ENCODE data around the gene FBXW10B. TPM values are rescaled to one million over a fixed set of nuclear protein-coding genes. Genes with fewer than 3 reads are reported as not detected.
"Not testable (repeated sequence)": the region's sequence is repeated elsewhere in the genome, so short reads cannot be mapped to it uniquely, and the experiment has no call there.

The FBXW10B gene
- total RNA-seq, 2 donors from 2014 or later, result 0.42 to 4.2 TPM

DNA sequence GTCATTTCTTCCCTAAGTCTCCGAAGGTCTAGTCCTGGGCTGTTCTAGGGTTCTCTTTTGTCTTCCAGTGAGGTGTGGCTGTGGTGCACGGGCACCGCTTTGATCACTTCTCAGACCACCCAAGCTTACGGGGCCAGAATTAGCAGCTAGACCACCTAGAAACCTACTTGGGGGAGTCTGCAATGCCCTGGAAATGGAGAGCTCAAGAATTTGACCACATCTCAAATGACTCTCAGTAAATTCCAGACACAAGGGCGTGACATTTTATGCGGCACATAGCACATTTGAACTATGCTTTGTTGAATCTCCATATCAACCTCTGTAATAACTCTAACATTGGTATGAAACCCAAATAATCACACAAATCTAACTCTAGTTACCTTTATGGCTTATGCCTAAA is 39.7 kb upstream of the FBXW10B start:
- H3K9ac ChIP-seq (ENCODE audit: low read depth in 2 of 2, low read length in 2 of 2), result no peak overlapping the region
- no peak overlapping the region for H3K4me3 ChIP-seq
- H3K9me3 ChIP-seq, result no peaks in the 10 kb centered on the region
- H3K27ac ChIP-seq, result no peak overlapping the region
- TF ChIP-seq, protein P1, sequence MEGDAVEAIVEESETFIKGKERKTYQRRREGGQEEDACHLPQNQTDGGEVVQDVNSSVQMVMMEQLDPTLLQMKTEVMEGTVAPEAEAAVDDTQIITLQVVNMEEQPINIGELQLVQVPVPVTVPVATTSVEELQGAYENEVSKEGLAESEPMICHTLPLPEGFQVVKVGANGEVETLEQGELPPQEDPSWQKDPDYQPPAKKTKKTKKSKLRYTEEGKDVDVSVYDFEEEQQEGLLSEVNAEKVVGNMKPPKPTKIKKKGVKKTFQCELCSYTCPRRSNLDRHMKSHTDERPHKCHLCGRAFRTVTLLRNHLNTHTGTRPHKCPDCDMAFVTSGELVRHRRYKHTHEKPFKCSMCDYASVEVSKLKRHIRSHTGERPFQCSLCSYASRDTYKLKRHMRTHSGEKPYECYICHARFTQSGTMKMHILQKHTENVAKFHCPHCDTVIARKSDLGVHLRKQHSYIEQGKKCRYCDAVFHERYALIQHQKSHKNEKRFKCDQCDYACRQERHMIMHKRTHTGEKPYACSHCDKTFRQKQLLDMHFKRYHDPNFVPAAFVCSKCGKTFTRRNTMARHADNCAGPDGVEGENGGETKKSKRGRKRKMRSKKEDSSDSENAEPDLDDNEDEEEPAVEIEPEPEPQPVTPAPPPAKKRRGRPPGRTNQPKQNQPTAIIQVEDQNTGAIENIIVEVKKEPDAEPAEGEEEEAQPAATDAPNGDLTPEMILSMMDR (IDR thresholded peaks at IDR 0.05), result no peak
- intact Hi-C loops (cut with DNase I), result no loop called here
- DNase-seq, result no peak
- H3K27me3 ChIP-seq, result no peaks in the 10 kb centered on the region
- no peaks in the 10 kb centered on the region for H3K36me3 ChIP-seq
- no peaks in the 10 kb centered on the region for H3K4me1 ChIP-seq

DNA sequence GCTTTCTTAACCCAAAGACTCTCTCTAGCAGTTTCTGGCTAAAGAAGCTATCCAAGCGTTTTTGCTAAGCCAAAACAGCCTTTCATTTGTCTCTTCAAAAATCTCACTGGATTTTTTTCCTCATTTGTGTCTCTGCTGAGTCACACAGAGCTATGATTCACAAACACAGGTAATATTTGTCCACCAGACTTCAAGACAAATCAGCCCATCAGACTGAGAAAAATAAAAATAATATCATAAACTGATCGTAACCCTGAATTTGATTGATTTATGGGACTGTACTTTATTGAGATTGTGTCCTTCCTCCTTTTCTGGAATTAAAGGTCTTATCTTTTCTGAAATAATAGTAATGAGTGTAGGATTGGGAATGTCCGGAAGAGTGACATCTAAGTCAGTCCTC is 38.8 kb upstream of the FBXW10B start:
- TF ChIP-seq, protein P1 (IDR thresholded peaks at IDR 0.05), result no peak
- no peaks in the 10 kb centered on the region for H3K9me3 ChIP-seq
- H3K4me3 ChIP-seq, result no peak overlapping the region
- H3K9ac ChIP-seq (ENCODE audit: low read depth in 2 of 2, low read length in 2 of 2), result no peak overlapping the region
- H3K36me3 ChIP-seq, result no peaks in the 10 kb centered on the region
- DNase-seq, result no peak
- H3K27me3 ChIP-seq, result no peaks in the 10 kb centered on the region
- H3K4me1 ChIP-seq, result no peaks in the 10 kb centered on the region
- intact Hi-C loops (cut with DNase I), result no loop called here
- H3K27ac ChIP-seq, result no peak overlapping the region

DNA sequence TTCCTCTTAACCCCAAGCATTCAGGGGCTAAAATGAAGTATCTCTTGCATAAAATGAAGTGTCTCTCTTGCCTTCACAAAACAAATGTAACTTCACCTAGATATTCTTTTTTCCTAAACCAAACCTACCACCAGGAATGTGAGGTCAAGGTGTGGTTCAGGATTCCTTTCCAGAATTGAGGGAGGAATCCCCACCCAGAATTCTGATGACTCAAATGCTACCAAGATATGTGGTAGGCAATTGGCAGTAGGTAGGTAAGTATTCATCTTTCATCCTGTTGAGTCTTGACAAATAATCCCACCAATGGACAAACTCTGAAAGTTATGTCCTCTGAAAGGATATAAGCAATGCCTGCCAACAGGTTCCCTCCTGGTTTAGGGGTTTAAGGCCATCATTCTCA is 38.4 kb upstream of the FBXW10B start:
- no peak overlapping the region for H3K4me3 ChIP-seq
- intact Hi-C loops (cut with DNase I), result no loop called here
- no peaks in the 10 kb centered on the region for H3K27me3 ChIP-seq
- TF ChIP-seq, protein P1 (IDR thresholded peaks at IDR 0.05), result no peak
- H3K4me1 ChIP-seq, result no peaks in the 10 kb centered on the region
- no peaks in the 10 kb centered on the region for H3K36me3 ChIP-seq
- no peak overlapping the region for H3K9ac ChIP-seq (ENCODE audit: low read depth in 2 of 2, low read length in 2 of 2)
- no peaks in the 10 kb centered on the region for H3K9me3 ChIP-seq
- no peak overlapping the region for H3K27ac ChIP-seq
- DNase-seq, result no peak

DNA sequence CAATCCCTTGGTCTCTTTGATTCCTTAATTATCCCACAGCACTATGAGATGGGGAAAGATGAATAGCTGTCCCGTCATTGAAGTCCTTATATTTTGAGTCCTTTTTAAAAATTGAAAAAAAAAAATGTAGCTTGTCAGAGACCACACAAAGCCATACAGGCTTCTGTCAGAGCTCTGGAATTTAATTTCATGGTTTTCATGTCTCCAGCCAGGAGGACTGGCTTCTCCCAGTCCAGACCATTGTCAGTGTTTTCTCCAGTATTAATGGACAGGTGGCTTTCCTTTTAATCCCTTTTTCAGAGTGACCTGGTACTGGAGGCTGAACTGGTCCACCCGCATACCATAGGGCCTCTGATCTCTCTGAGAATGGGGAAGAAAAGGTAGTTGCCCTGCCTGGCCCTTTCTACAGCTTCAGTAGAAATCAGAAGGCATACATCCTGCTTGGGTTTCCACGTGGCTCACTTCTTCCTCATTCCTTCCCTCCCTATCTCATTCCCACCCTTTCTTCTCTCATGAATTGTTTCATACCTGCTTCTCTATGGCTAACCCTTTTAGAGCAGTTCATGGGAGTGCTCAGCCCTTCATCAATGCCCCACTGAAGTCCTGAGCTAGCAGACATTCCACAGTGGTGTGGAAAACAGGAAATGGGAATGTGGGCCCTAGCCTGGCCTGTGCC is 35.5 kb upstream of the FBXW10B start:
- no peaks in the 10 kb centered on the region for H3K27me3 ChIP-seq
- H3K36me3 ChIP-seq, result no peaks in the 10 kb centered on the region
- no peak for DNase-seq
- no peak overlapping the region for H3K4me3 ChIP-seq
- H3K9ac ChIP-seq (ENCODE audit: low read depth in 2 of 2, low read length in 2 of 2), result no peak overlapping the region
- H3K4me1 ChIP-seq, result no peaks in the 10 kb centered on the region
- TF ChIP-seq, protein P1 (IDR thresholded peaks at IDR 0.05), result no peak
- intact Hi-C loops (cut with DNase I), result no loop called here
- no peaks in the 10 kb centered on the region for H3K9me3 ChIP-seq
- H3K27ac ChIP-seq, result no peak overlapping the region

DNA sequence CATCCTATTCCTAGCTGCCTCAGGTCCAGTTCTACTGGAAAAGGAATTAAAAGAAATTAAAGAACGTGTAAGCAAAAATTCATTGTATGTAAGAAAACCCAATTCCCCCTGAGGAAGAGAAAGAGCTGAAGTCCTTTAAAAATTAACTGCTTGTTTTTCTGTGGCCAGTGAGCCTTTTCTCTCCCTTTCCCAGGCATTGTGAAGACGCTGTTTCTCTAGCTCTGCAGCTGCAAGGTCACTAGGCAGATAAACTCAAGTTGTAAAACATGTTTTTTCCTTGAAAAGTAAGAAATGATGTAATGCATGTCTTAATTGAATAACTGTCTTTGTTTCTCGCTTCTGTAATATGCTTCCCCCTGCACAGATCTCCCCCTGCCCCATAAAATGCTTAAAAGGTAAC is 34.9 kb upstream of the FBXW10B start:
- H3K9me3 ChIP-seq; H3K36me3 ChIP-seq; DNase-seq; H3K4me1 ChIP-seq; H3K4me3 ChIP-seq; H3K27ac ChIP-seq; H3K9ac ChIP-seq (ENCODE audit: low read depth in 2 of 2, low read length in 2 of 2); H3K27me3 ChIP-seq; intact Hi-C loops (cut with DNase I): not testable (repeated sequence)

DNA sequence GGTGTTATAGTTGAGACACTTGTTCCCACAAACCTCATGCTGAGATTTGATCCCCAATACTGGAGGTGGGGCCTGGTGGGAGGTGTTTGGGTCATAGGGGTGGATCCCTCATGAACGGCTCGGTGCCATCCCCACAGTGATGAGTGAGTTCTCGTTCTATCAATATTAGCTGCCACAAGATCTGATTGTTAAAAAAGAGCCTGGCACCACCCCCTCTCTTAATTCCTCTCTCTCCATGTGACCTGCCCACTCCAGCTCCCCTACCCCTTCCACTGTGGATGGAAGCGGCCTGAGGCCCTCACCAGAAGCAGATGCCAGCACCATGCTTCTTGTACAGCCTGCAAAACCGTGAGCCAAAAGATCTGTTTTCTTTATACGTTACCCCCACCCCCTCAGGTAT is 33.5 kb upstream of the FBXW10B start:
- Histone ChIP-seq H3K36me3 (no peaks in the 10 kb centered on the region), H3K27ac (no peak overlapping the region), H3K9ac (ENCODE audit: low read depth in 2 of 2, low read length in 2 of 2) (no peak overlapping the region), H3K4me1 (no peaks in the 10 kb centered on the region), H3K27me3 (no peaks in the 10 kb centered on the region), H3K9me3 (no peaks in the 10 kb centered on the region), H3K4me3 (no peak overlapping the region)
- TF ChIP-seq, protein P1 (IDR thresholded peaks at IDR 0.05), result no peak
- DNase-seq, result no peak
- intact Hi-C loops (cut with DNase I), result no loop called here
